OCI-LY7 (cell line): ENCODE results near the gene SSRP1. TPM values are rescaled to one million over a fixed set of nuclear protein-coding genes. Genes with fewer than 3 reads are reported as not detected.

Source experiments
- BruUV-seq: library from RNA; stranded (reverse); fragments of 400-500 nt; replicated peaks from 2 replicates; lab custom pipeline; 2021; lab: Mats Ljungman, UMichigan
- CTCF ChIA-PET: fragments of 300-600 bp; sonication (Branson Sonifier 250); formaldehyde crosslinking; loops from one replicate; lab custom pipeline; 2022; ENCODE audit warnings: antibody characterized with exemption; ENCODE audit not compliant: unreplicated experiment; lab: Charles Lee
- POLR2A ChIA-PET: fragments of 300-600 bp; sonication (Branson Sonifier 250); formaldehyde crosslinking; loops from one replicate; lab custom pipeline; 2022; ENCODE audit warnings: antibody characterized with exemption; lab: Charles Lee
- DNase-seq: peaks from one replicate; pipeline ENCODE4 v3.0.0-alpha.2; 2015; ENCODE audit warnings: low spot score
- H2AFZ ChIP-seq: fragments of 200-600 bp; sonication (generic), shearing (Covaris generic); 2 replicates; pipeline ENCODE4 v1.6.1; 2014; ENCODE audit warnings: mild to moderate bottlenecking, antibody characterized with exemption, low read length, moderate library complexity
- H3K27ac ChIP-seq: fragments of 200-600 bp; sonication (generic); 2 replicates; pipeline ENCODE4 v1.5.1; 2014; ENCODE audit warnings: mixed run types, low read depth, mild to moderate bottlenecking, moderate library complexity, low read length, inconsistent platforms; ENCODE audit not compliant: poor library complexity, severe bottlenecking
- H3K36me3 ChIP-seq: fragments of 200-600 bp; sonication (generic); 2 replicates; pipeline ENCODE4 v1.6.1; 2014; ENCODE audit warnings: mild to moderate bottlenecking, antibody characterized with exemption, low read length, moderate library complexity, mixed read lengths; ENCODE audit not compliant: insufficient read depth
- H3K4me1 ChIP-seq: fragments of 200-600 bp; sonication (generic); 2 replicates; pipeline ENCODE4 v1.5.1; 2014; ENCODE audit warnings: mild to moderate bottlenecking, low read length; ENCODE audit not compliant: insufficient read depth, poor library complexity, severe bottlenecking
- H3K4me2 ChIP-seq: fragments of 200-600 bp; sonication (generic); 2 replicates; pipeline ENCODE4 v1.6.1; 2014; ENCODE audit warnings: mild to moderate bottlenecking, low read length
- H3K4me3 ChIP-seq: fragments of 200-600 bp; sonication (generic); 2 replicates; pipeline ENCODE4 v1.5.1; 2014; ENCODE audit warnings: mild to moderate bottlenecking, low read depth, low read length; ENCODE audit not compliant: poor library complexity, severe bottlenecking
- H3K79me2 ChIP-seq: fragments of 200-600 bp; sonication (generic); 2 replicates; pipeline ENCODE4 v1.6.1; 2016; ENCODE audit warnings: low read depth, mild to moderate bottlenecking, low read length, moderate library complexity, mixed read lengths; ENCODE audit not compliant: insufficient read depth
- H3K9me2 ChIP-seq: fragments of 200-600 bp; sonication (generic); 2 replicates; pipeline ENCODE4 v1.6.1; 2016; ENCODE audit warnings: mild to moderate bottlenecking, low read length, mixed read lengths; ENCODE audit not compliant: insufficient read depth
- H3K9me3 ChIP-seq: fragments of 200-600 bp; sonication (generic); 2 replicates; pipeline ENCODE4 v1.6.1; 2014; ENCODE audit warnings: mild to moderate bottlenecking, mixed run types, low read length, mixed read lengths
- H4K20me1 ChIP-seq: fragments of 200-600 bp; sonication (generic); 2 replicates; pipeline ENCODE4 v1.6.1; 2014; ENCODE audit warnings: mild to moderate bottlenecking, antibody characterized with exemption, low read length, moderate library complexity, mixed read lengths; ENCODE audit not compliant: insufficient read depth
- EZH2phosphoT487 ChIP-seq: fragments of 200-600 bp; sonication (generic); IDR thresholded peaks from 2 replicates; pipeline ENCODE4 v1.6.1; 2018; ENCODE audit warnings: low read depth, borderline replicate concordance, mild to moderate bottlenecking, mixed run types, antibody characterized with exemption, low read length, moderate library complexity, mixed read lengths
- intact Hi-C: fragments of 100-400 bp; cut with micrococcal nuclease; formaldehyde crosslinking; loops from one replicate; pipeline ENCODE4 v1.10.0; 2022; ENCODE audit not compliant: unreplicated experiment
- total RNA-seq, 2 experiments: library from RNA; depleted of rRNA in 1 of 2; stranded (reverse); fragments of >200 nt in 1 of 2; shearing (Covaris generic) in 1 of 2; gene quantifications; 2 replicates each; pipeline ENCODE4 v1.2.3, GENCODE V29; 2014 to 2022
- TF ChIP-seq, protein P1 (sequence below): fragments of 200-600 bp; sonication (generic); conservative IDR thresholded peaks from 2 replicates; pipeline ENCODE4 v1.5.1; 2014; ENCODE audit warnings: mild to moderate bottlenecking, antibody characterized with exemption, low read length, moderate library complexity, mixed read lengths

SSRP1 gene
- total RNA-seq, 2 experiments from 2014 or later: 146 to 221 TPM

DNA sequence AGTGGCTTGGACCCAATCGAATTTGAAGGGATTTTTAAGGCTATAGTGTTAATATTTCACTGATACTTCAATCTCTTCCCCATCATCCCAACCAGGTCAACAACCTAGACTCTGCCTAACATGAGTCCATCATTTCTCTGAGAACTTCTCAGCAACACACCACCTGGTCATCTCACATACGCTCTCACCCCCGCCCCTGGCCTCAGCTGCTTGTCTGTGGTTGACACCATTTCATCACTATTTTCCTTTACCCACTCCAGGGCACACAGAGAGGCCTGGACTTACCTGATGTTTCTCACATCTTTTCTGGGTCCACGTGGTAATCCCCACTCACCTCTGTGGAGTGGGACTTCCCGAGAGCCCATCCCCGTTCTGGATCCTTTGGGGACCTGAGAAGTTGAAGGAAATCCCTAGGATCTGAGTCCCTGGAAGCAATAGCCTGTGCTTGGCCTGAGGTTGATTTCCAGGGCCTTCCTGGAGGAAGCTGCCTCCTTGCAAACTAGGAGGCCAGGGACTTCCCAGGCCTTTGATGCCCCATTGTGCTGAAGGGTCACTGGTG lies 5.6 kb upstream of the SSRP1 start:
- CTCF ChIA-PET: no interaction called here
- TF ChIP-seq, protein P1, sequence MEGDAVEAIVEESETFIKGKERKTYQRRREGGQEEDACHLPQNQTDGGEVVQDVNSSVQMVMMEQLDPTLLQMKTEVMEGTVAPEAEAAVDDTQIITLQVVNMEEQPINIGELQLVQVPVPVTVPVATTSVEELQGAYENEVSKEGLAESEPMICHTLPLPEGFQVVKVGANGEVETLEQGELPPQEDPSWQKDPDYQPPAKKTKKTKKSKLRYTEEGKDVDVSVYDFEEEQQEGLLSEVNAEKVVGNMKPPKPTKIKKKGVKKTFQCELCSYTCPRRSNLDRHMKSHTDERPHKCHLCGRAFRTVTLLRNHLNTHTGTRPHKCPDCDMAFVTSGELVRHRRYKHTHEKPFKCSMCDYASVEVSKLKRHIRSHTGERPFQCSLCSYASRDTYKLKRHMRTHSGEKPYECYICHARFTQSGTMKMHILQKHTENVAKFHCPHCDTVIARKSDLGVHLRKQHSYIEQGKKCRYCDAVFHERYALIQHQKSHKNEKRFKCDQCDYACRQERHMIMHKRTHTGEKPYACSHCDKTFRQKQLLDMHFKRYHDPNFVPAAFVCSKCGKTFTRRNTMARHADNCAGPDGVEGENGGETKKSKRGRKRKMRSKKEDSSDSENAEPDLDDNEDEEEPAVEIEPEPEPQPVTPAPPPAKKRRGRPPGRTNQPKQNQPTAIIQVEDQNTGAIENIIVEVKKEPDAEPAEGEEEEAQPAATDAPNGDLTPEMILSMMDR: no peak
- no peak for TF ChIP-seq EZH2phosphoT487

DNA sequence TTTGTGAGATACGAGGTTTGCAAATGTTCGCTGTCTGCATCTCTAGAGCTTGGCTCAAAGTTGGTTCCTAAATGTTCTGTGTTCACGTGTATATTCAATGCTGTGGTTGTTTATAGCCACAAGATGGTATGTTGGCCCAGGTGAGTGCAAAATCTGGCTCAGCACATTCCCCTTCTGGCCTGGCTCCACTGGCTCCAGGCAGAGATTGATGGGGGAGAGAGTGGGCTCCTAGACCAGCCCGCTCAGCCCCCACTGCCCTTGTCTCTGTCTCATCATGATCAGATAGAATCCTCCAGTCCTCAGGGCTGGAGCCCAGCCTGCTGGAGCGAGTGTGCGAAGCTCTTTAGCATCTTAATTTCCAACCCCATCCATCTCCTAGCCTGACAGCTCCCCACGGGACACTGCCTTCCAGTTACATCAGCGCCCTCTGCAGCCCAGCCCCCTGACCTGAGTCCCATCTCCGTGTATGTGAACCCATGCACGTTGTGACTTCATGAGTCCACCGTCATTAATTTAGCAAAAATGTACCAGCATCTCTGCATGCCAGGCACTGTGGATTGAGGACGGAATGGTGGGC lies 4.4 kb upstream of the SSRP1 start:
- intact Hi-C loops: no loop called here
- Histone ChIP-seq H3K9me3 (no peaks in the 10 kb centered on the region), H3K4me1 (peaks cover 7% of the 10 kb centered on the region), H3K4me3 (no peak overlapping the region), H3K79me2 (peaks cover 8% of the 10 kb centered on the region; the same call in 1 of the 2 replicates), H3K4me2 (no peak overlapping the region), H3K9me2 (no peaks in the 10 kb centered on the region), H4K20me1 (no peaks in the 10 kb centered on the region), H3K36me3 (no peaks in the 10 kb centered on the region), H2AFZ (no peak overlapping the region), H3K27ac (no peak overlapping the region)
- TF ChIP-seq EZH2phosphoT487: no peak
- TF ChIP-seq, protein P1: peak; percentile 53
- POLR2A ChIA-PET: no interaction called here
- CTCF ChIA-PET: interaction anchor here (0.6 kb wide), 1 partner anchor 11 kb away, joined by 7 read pairs; no protein-coding TSS in a partner anchor
- no peak for DNase-seq
- BruUV-seq: no TSS peak

More for the DNA sequence above, 5.6 kb upstream of the SSRP1 start:
- H2AFZ ChIP-seq: no peak overlapping the region
- peaks cover under 1% of the 10 kb centered on the region; the same call in 1 of the 2 replicates for H3K79me2 ChIP-seq
- H3K4me3 ChIP-seq: no peak overlapping the region
- H3K9me3 ChIP-seq: no peaks in the 10 kb centered on the region
- H3K27ac ChIP-seq: no peak overlapping the region
- H3K4me2 ChIP-seq: no peak overlapping the region
- no peaks in the 10 kb centered on the region for H3K9me2 ChIP-seq
- no TSS peak for BruUV-seq
- peaks cover 6% of the 10 kb centered on the region for H3K4me1 ChIP-seq
- H4K20me1 ChIP-seq: no peaks in the 10 kb centered on the region
- POLR2A ChIA-PET: interaction anchor here (0.6 kb wide), 1 partner anchor 523 kb away, joined by 4 read pairs; no protein-coding TSS in a partner anchor
- intact Hi-C loops: no loop called here
- no peak for DNase-seq
- H3K36me3 ChIP-seq: no peaks in the 10 kb centered on the region

DNA sequence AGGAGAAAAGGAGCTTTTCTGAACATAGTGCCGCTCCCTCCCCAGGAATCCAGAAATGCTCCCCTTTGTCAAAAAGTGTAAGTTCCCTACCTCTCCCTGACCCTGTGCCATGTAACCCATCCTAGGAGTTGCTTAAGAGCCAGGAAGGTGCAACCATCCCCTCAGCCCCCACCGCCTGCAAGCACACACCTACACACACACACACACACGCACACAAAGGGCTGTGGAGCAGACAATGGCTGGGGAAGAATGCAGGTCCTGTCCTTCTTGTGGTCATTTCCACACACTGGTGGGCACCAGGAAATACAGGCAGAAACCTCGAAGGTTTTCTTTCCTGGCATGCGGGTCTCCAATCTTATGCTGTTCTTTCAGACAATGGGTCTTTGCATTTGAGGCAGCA lies 3.6 kb upstream of the SSRP1 start:
- no peak for TF ChIP-seq EZH2phosphoT487
- TF ChIP-seq, protein P1: no peak
- CTCF ChIA-PET: interaction anchor here (0.6 kb wide), 1 partner anchor 11 kb away, joined by 7 read pairs; no protein-coding TSS in a partner anchor
- Histone ChIP-seq H3K79me2 (peaks cover 16% of the 10 kb centered on the region), H3K36me3 (peaks cover 3% of the 10 kb centered on the region; the same call in 1 of the 2 replicates), H2AFZ (no peak overlapping the region), H4K20me1 (no peaks in the 10 kb centered on the region), H3K9me3 (no peaks in the 10 kb centered on the region), H3K4me3 (no peak overlapping the region), H3K4me1 (peaks cover 13% of the 10 kb centered on the region), H3K9me2 (no peaks in the 10 kb centered on the region), H3K27ac (no peak overlapping the region), H3K4me2 (no peak overlapping the region)
- intact Hi-C loops: loop anchor here (5.0 kb wide), 2 partner anchors 308 to 403 kb away; partner anchors contain the start of genes SELENOH and YPEL4
- POLR2A ChIA-PET: no interaction called here
- no peak for DNase-seq
- BruUV-seq: no TSS peak
